Body of pancreas (tissue), 4 donors: Measurements from ENCODE around the gene COPZ1. TPM values are rescaled to one million over a fixed set of nuclear protein-coding genes. Genes with fewer than 3 reads are reported as not detected.

Experiments
- ATAC-seq: fragments of 150-250 bp; one replicate; pipeline ENCODE4 v1.9.1; 2016
- DNase-seq, 4 donors: peaks; one replicate each; pipeline ENCODE4 v3.0.0-alpha.2; 2019
- H3K27ac ChIP-seq, 4 donors: fragments of 200-600 bp; sonication (generic); 1 replicate in 3 of 4; 2 replicates in 1 of 4; pipeline versions ENCODE4 v1.5.1 to v1.6.1; 2016 to 2019; ENCODE audit warnings: mild to moderate bottlenecking in 1 of 4, mixed read lengths in 1 of 4, moderate library complexity in 1 of 4
- H3K27me3 ChIP-seq, 2 donors: fragments of 200-600 bp; sonication (generic); one replicate each; pipeline ENCODE4 v1.6.0; 2016; ENCODE audit warnings: mild to moderate bottlenecking in 1 of 2
- H3K36me3 ChIP-seq, 2 donors: fragments of 200-600 bp; sonication (generic); replicated peaks in 1 of 2; 2 replicates each; pipeline ENCODE4 v1.5.1; 2016; ENCODE audit warnings: low read depth in 2 of 2; ENCODE audit not compliant: insufficient read depth in 1 of 2
- H3K4me1 ChIP-seq: fragments of 200-600 bp; sonication (generic); one replicate; pipeline ENCODE4 v1.6.0; 2016
- H3K4me3 ChIP-seq, 2 donors: fragments of 200-600 bp; sonication (generic); 1 replicate in 1 of 2; 2 replicates in 1 of 2; pipeline ENCODE4 v1.5.1; 2016 to 2019
- H3K9me3 ChIP-seq, 3 donors: fragments of 200-600 bp; sonication (generic); 1 replicate in 2 of 3; 2 replicates in 1 of 3; pipeline ENCODE4 v1.5.1; 2016
- POLR2A ChIP-seq, 3 donors: fragments of 450-650 bp; IDR thresholded peaks; one replicate each; pipeline ENCODE4 v1.6.1; 2016; ENCODE audit warnings: antibody characterized with exemption in 3 of 3, mild to moderate bottlenecking in 2 of 3
- WGBS, 2 donors: methylation state at CpG; one replicate each; pipeline ENCODE4 v1.1.5; 2017; 5-methylcytosine and 5-hydroxymethylcytosine counted together
- intact Hi-C: fragments of 100-400 bp; cut with DNase I; formaldehyde crosslinking; loops from one replicate; pipeline ENCODE4 v1.15.1; 2023
- total RNA-seq, 2 donors: library from RNA; depleted of rRNA; stranded (reverse); fragments of >200 nt; gene quantifications; one replicate each; pipeline ENCODE4 v1.1.0, GENCODE V29; 2016
- TF ChIP-seq, protein P1 (sequence below), 7 experiments: fragments of 450-650 bp in 4 of 7; fragments of 200-600 bp in 3 of 7; sonication (generic) in 3 of 7; IDR thresholded peaks; one replicate each; pipeline ENCODE4 v1.5.1; 2016 to 2019; ENCODE audit warnings: antibody characterized with exemption in 7 of 7

The COPZ1 gene, protein sequence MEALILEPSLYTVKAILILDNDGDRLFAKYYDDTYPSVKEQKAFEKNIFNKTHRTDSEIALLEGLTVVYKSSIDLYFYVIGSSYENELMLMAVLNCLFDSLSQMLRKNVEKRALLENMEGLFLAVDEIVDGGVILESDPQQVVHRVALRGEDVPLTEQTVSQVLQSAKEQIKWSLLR
- total RNA-seq = 10 to 100 TPM; 34.3 to 71.3 TPM

DNA sequence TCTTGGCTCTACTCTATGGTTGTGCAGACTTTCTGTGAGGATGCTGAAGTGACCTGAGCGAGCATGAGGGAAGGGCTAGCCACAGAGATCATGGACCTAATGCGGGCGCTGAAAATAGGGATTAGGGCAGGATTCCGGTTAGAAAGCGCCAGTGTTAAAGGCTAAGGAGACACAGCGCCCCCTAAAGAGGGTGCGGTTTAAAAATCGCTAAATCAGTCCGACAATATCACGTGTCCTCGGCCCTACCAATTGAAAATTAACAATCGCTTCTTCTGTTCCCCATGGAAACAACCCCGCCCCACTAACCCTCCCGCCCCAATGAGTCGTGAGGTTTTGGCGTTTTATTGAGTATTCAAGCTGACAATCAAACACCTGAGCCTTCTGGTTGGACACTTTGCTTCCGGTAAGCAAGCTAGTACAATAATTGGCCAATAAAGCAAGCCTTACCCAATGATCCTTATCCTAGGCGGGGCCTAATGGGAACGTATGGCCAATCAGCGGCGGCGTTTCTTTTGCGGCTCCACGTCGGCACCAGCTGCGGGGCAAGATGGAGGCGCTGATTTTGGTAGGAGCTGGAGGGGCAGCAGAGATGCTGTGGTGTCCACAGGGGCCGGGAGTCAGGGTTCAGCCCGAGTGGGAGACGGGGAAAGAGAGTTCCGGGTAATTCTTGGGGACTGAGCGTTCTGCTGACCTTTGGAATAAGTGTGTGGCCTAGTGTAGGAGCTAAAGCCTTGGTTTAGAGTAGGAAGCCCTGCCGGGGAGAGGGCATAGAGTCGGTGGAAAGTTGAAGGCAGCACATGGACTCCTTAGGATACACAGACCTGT lies at the start of gene COPZ1:
Gene COPZ1, plus strand, starts transcription at position 515 of the 825 bp plus-strand sequence. Its CDS starts 33 bp downstream, at position 548.
- intact Hi-C loops = no loop called here
- Histone ChIP-seq H3K36me3 (no peaks in the 10 kb centered on the region), H3K27me3 (no peaks in the 10 kb centered on the region), H3K9me3 (no peaks in the 10 kb centered on the region), H3K27ac (peak within 1 kb of the TSS; percentile 79 to 94 (median 90)), H3K4me3 (peak within 1 kb of the TSS; percentile 69 to 71), H3K4me1 (peaks cover 41% of the 10 kb centered on the region)
- WGBS, 2 donors = 1 to 2% methylated on average over 24 to 34 of the region's 34 CpGs
- DNase-seq (peak; percentile 94 to 99 (median 96)), ATAC-seq (peak; percentile 98)
- TF ChIP-seq, protein P1, sequence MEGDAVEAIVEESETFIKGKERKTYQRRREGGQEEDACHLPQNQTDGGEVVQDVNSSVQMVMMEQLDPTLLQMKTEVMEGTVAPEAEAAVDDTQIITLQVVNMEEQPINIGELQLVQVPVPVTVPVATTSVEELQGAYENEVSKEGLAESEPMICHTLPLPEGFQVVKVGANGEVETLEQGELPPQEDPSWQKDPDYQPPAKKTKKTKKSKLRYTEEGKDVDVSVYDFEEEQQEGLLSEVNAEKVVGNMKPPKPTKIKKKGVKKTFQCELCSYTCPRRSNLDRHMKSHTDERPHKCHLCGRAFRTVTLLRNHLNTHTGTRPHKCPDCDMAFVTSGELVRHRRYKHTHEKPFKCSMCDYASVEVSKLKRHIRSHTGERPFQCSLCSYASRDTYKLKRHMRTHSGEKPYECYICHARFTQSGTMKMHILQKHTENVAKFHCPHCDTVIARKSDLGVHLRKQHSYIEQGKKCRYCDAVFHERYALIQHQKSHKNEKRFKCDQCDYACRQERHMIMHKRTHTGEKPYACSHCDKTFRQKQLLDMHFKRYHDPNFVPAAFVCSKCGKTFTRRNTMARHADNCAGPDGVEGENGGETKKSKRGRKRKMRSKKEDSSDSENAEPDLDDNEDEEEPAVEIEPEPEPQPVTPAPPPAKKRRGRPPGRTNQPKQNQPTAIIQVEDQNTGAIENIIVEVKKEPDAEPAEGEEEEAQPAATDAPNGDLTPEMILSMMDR (IDR thresholded peaks at IDR 0.05) = peak; percentile 56 to 91 (median 85)
- peak; percentile 54 to 94 (median 93) for TF ChIP-seq POLR2A (IDR thresholded peaks at IDR 0.05)

DNA sequence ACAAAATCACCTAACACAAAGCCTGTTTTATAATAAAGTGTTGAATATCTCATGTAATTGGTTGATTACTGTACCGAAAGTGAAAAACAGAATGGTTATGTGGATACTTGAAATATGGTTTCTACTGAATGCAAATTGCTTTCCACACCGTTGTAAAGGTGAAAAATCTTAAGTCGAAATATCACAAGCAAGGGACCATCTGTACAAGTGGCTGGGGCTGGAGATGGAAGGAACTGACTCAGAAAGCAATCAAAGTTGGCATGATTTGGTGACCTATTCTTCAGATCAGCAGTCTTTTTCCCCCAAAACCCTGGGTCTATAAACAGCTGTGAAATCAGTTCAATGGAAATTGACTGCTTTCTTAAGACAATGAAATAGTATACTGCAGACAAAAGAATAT lies 48.6 kb upstream of the COPZ1 start:
- TF ChIP-seq POLR2A (IDR thresholded peaks at IDR 0.05) = no peak
- TF ChIP-seq, protein P1 (IDR thresholded peaks at IDR 0.05) = no peak

DNA sequence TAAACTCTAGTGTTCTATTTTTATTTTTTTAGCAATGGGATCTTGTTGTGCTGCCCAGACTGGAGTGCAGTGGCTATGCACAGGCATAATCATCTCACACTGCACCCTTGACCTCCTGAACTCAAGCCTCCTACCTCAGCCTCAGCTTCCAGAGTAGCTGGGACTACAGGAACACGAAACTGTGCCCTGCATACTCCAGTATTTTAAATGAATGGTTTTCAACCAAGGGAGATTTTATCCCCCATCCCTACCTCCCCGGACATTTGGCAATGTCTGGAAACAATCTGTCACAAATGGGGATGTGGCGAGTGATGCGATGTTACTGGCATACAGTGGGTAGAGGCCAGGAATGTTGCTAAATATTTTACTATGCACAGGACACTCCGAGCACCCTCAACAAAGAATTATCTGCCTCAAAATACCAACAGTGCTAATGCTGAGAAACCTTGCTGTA lies 47.1 kb upstream of the COPZ1 start:
- no peaks in the 10 kb centered on the region for H3K9me3 ChIP-seq
- peak overlapping the region in 3 of 4 donors; percentile 33 to 95 (median 84) for H3K27ac ChIP-seq
- DNase-seq (no peak), ATAC-seq (no peak)
- TF ChIP-seq POLR2A (IDR thresholded peaks at IDR 0.05) = no peak
- TF ChIP-seq, protein P1 (IDR thresholded peaks at IDR 0.05) = no peak
- no peaks in the 10 kb centered on the region for H3K27me3 ChIP-seq
- whole genome bisulfite sequencing, 2 donors = 38 to 64% methylated on average over 4 to 5 of the region's 5 CpGs
- peaks cover 2 to 5% of the 10 kb centered on the region in 2 donors for H3K36me3 ChIP-seq
- intact Hi-C loops = no loop called here
- peaks cover 39% of the 10 kb centered on the region for H3K4me1 ChIP-seq
- no peak overlapping the region for H3K4me3 ChIP-seq

More for the DNA sequence above, 48.6 kb upstream of the COPZ1 start:
- 86 to 88% methylated on average over 3 of the region's 3 CpGs for WGBS, 2 donors
- ATAC-seq (no peak), DNase-seq (no peak)
- Histone ChIP-seq H3K36me3 (no peaks in the 10 kb centered on the region), H3K4me1 (peaks cover 32% of the 10 kb centered on the region), H3K27me3 (no peaks in the 10 kb centered on the region), H3K9me3 (no peaks in the 10 kb centered on the region), H3K27ac (no peak overlapping the region), H3K4me3 (no peak overlapping the region)
- intact Hi-C loops = no loop called here

- ATAC-seq = no peak
- peak overlapping the region; percentile 84 to 99 (median 96) for H3K27ac ChIP-seq
- WGBS, 2 donors = 0% methylated on average over 10 to 19 of the region's 19 CpGs
- peaks cover 8 to 10% of the 10 kb centered on the region in 2 donors for H3K36me3 ChIP-seq
- intact Hi-C loops = no loop called here
- no peaks in the 10 kb centered on the region for H3K27me3 ChIP-seq
- H3K4me3 ChIP-seq = peak overlapping the region; percentile 28 to 45
- DNase-seq = no peak
- TF ChIP-seq, protein P1 (IDR thresholded peaks at IDR 0.05) = no peak
- TF ChIP-seq POLR2A (IDR thresholded peaks at IDR 0.05) = no peak
- H3K9me3 ChIP-seq = no peaks in the 10 kb centered on the region
- H3K4me1 ChIP-seq = peaks cover 46% of the 10 kb centered on the region
These were observed 45.7 kb upstream of the COPZ1 start for GRCh38 chr12:54279227-54279631.
